Stimulated activated CD4-positive, alpha-beta T cell treated with anti-CD3 and anti-CD28 coated beads, Interleukin-4, amount 100 ng/mL, for 4 hours (primary cell): ENCODE measurements around the gene SCART1.
"Not testable (repeated sequence)": the region's sequence is repeated elsewhere in the genome, so short reads cannot be mapped to it uniquely, and the experiment has no call there.

ENCODE experiments used
- DNase-seq, 2 experiments: peaks; one replicate each; pipeline ENCODE4 v3.0.0-alpha.2; 2020

SCART1 gene

GRCh38 chr10:133453516-133454203 is at the start of gene SCART1:
Gene SCART1 (plus strand): TSS chr10:133453945. CDS start chr10:133453998, 53 bp downstream.
- no peak for DNase-seq

GRCh38 chr10:133405272-133405671 is 48.5 kb upstream of the SCART1 start:
- no peak for DNase-seq

GRCh38 chr10:133405844-133406527 is 47.8 kb upstream of the SCART1 start:
- DNase-seq, result no peak

- DNase-seq, result no peak
Observed at GRCh38 chr10:133411523-133412380, 42.0 kb upstream of the SCART1 start.

GRCh38 chr10:133412381-133412711 is 41.4 kb upstream of the SCART1 start:
- DNase-seq, result no peak

- not testable (repeated sequence) for DNase-seq
Observed at GRCh38 chr10:133414401-133414800, 39.3 kb upstream of the SCART1 start.

GRCh38 chr10:133415752-133416151 is 38.0 kb upstream of the SCART1 start:
- DNase-seq, result no peak

GRCh38 chr10:133418289-133418993 is 35.3 kb upstream of the SCART1 start:
- no peak for DNase-seq

GRCh38 chr10:133419211-133419950 is 34.4 kb upstream of the SCART1 start:
- no peak for DNase-seq

- no peak for DNase-seq
Observed at GRCh38 chr10:133420028-133420427, 33.7 kb upstream of the SCART1 start.

GRCh38 chr10:133420579-133420978 is 33.2 kb upstream of the SCART1 start:
- DNase-seq, result no peak

GRCh38 chr10:133421336-133422222 is 32.2 kb upstream of the SCART1 start:
- no peak for DNase-seq

GRCh38 chr10:133422223-133422806 is 31.4 kb upstream of the SCART1 start:
- DNase-seq, result no peak

GRCh38 chr10:133422807-133423771 is 30.7 kb upstream of the SCART1 start:
- DNase-seq, result no peak

GRCh38 chr10:133424102-133424501 is 29.6 kb upstream of the SCART1 start:
- not testable (repeated sequence) for DNase-seq

GRCh38 chr10:133424601-133425000 is 29.1 kb upstream of the SCART1 start, which contains the start of gene SPRN:
Gene SPRN (minus strand): TSS chr10:133424625. CDS start chr10:133423681, 944 bp downstream.
- not testable (repeated sequence) for DNase-seq

GRCh38 chr10:133429571-133429970 is 24.2 kb upstream of the SCART1 start:
- not testable (repeated sequence) for DNase-seq

- not testable (repeated sequence) for DNase-seq
Observed at GRCh38 chr10:133431888-133432613, 21.7 kb upstream of the SCART1 start.

GRCh38 chr10:133432789-133433188 is 21.0 kb upstream of the SCART1 start:
- not testable (repeated sequence) for DNase-seq
